GM12878 (cell line): Measurements from ENCODE around the gene ZC3H6.

Experiments used
- NR2C2 ChIP-seq: IDR thresholded peaks from 2 replicates; pipeline ENCODE4 v1.6.1; 2011; ENCODE audit warnings: borderline replicate concordance, low read depth; ENCODE audit not compliant: control insufficient read depth, insufficient read length
- NRF1 ChIP-seq: conservative IDR thresholded peaks from 2 replicates; pipeline ENCODE4 v1.6.1; 2011; ENCODE audit warnings: mild to moderate bottlenecking, low read depth, low read length, improper control_type of control experiment

- TF ChIP-seq NR2C2, result no peak
- TF ChIP-seq NRF1, result no peak
These were observed 42.1 kb downstream of the ZC3H6 start for GRCh38 chr2:112317303-112318158.
